Suprapubic skin (tissue), 4 donors: ENCODE measurements around the gene PLA1A. TPM values are rescaled to one million over a fixed set of nuclear protein-coding genes. Genes with fewer than 3 reads are reported as not detected.

Source experiments
- DNase-seq, 2 donors: peaks; one replicate each; pipeline ENCODE4 v3.0.0-alpha.2; 2019; ENCODE audit warnings: low spot score in 2 of 2
- H3K27ac ChIP-seq: fragments of 200-600 bp; sonication (generic); one replicate; pipeline ENCODE4 v1.5.1; 2019
- H3K27me3 ChIP-seq: fragments of 200-600 bp; sonication (generic); one replicate; pipeline ENCODE4 v1.5.1; 2019
- H3K36me3 ChIP-seq: fragments of 200-600 bp; sonication (generic); one replicate; pipeline ENCODE4 v1.5.1; 2019
- H3K4me1 ChIP-seq: fragments of 200-600 bp; sonication (generic); one replicate; pipeline ENCODE4 v1.5.1; 2019
- H3K4me3 ChIP-seq: fragments of 200-600 bp; sonication (generic); one replicate; pipeline ENCODE4 v1.5.1; 2019; ENCODE audit warnings: mild to moderate bottlenecking
- H3K9me3 ChIP-seq: fragments of 200-600 bp; sonication (generic); one replicate; pipeline ENCODE4 v1.5.1; 2019
- CTCF ChIP-seq, 2 donors: fragments of 200-600 bp in 1 of 2; fragments of 450-650 bp in 1 of 2; sonication (generic) in 1 of 2; IDR thresholded peaks; one replicate each; pipeline ENCODE4 v1.5.1; 2016 to 2019; ENCODE audit warnings: antibody characterized with exemption in 2 of 2, mild to moderate bottlenecking in 1 of 2, moderate library complexity in 1 of 2
- EP300 ChIP-seq: sonication (generic); formaldehyde crosslinking; IDR thresholded peaks from one replicate; pipeline ENCODE4 v1.6.1; 2017; ENCODE audit warnings: antibody characterized with exemption
- POLR2A ChIP-seq, 2 donors: fragments of 450-650 bp; IDR thresholded peaks; one replicate each; pipeline ENCODE4 v1.6.1; 2017; ENCODE audit warnings: antibody characterized with exemption in 2 of 2, mild to moderate bottlenecking in 2 of 2, moderate library complexity in 2 of 2
- POLR2AphosphoS5 ChIP-seq, 3 donors: sonication (generic); formaldehyde crosslinking; IDR thresholded peaks; one replicate each; pipeline ENCODE4 v1.6.1; 2017; ENCODE audit warnings: antibody characterized with exemption in 3 of 3
- WGBS: methylation state at CpG from one replicate; pipeline ENCODE4 v1.1.5; 2018; 5-methylcytosine and 5-hydroxymethylcytosine counted together
- total RNA-seq, 4 donors: library from RNA; depleted of rRNA; stranded (reverse); fragments of >200 nt; gene quantifications; one replicate each; pipeline ENCODE4 v1.1.0, GENCODE V29; 2016

PLA1A gene
- total RNA-seq, 4 donors from 2014 or later: 0.39 to 1.8 (median 1.4) TPM; not detected in 1

DNA sequence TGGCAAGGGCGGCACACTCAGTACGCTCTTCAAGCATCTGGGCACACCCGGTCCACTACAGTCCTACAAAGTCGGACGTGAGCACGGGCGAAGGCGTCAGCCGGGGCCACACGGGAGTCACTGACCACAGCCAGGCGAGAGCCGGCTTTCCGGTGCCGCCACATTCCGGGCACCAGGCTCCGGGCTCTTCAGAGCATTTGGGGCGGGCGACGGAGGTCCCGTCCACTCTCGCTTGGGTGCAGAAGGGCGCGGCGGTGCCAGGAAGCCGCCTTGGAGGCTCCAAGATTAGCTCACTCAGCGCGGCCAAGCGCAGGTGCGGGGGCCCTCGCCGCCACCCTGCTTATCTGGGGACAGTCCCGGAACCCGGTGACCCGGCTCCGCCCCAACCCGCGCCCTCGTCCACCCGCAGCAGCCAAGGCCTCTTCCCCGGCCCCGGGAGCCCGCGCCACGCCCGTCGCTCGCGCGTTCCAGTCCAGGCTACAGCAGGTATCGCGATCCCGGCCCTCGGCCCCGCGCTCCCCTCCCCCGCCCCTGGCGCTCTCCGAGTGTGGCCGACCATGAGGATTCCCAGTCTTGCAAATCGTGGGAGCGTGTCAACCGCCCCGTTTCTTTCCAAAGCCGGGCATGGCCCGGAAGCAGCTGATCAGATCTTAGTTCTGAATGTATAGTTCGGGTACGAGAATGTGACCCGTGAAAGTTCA is 18.2 kb upstream of the PLA1A start, which contains the start of gene ADPRH:
Gene ADPRH (plus strand): TSS at position 127 of the 701 bp plus-strand sequence. CDS start 2,678 bp downstream, outside the sequence.
- Histone ChIP-seq H3K4me3 (peak within 1 kb of the TSS; percentile 63), H3K9me3 (no peaks in the 10 kb centered on the region), H3K27me3 (no peaks in the 10 kb centered on the region), H3K27ac (peak within 1 kb of the TSS; percentile 88), H3K36me3 (no peaks in the 10 kb centered on the region), H3K4me1 (peaks cover 14% of the 10 kb centered on the region)
- DNase-seq: peak; percentile 81 to 88
- 3% methylated on average over 15 of the region's 68 CpGs for WGBS
- TF ChIP-seq POLR2AphosphoS5 (IDR thresholded peaks at IDR 0.05) (peak in 2 of 3 donors; percentile 5 to 43), EP300 (no peak), CTCF (IDR thresholded peaks at IDR 0.05) (no peak), POLR2A (IDR thresholded peaks at IDR 0.05) (peak in 1 of 2 donors; percentile 43)

- Histone ChIP-seq H3K4me1 (peaks cover 14% of the 10 kb centered on the region), H3K27ac (peak overlapping the region; percentile 88), H3K9me3 (no peaks in the 10 kb centered on the region), H3K4me3 (peak overlapping the region; percentile 63), H3K27me3 (no peaks in the 10 kb centered on the region), H3K36me3 (no peaks in the 10 kb centered on the region)
- WGBS: 23% methylated on average over 16 of the region's 16 CpGs
- TF ChIP-seq CTCF (IDR thresholded peaks at IDR 0.05) (no peak), EP300 (no peak), POLR2AphosphoS5 (IDR thresholded peaks at IDR 0.05) (no peak), POLR2A (IDR thresholded peaks at IDR 0.05) (no peak)
- no peak for DNase-seq
Observed at GRCh38 chr3:119580067-119580760, 17.5 kb upstream of the PLA1A start.

DNA sequence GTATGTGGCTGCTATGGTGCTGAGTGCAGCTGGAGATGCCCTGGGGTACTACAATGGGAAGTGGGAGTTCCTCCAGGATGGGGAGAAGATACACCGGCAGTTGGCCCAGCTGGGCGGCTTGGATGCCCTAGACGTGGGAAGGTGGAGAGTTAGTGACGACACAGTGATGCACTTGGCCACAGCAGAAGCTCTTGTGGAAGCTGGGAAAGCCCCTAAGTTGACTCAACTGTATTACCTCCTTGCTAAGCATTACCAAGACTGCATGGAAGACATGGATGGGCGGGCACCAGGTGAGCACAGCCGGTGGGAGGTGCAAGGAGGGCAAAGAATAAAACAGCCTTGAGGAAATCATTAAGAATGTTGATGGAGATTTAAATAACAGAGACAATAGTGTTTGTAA is 15.5 kb upstream of the PLA1A start:
- Histone ChIP-seq H3K9me3 (no peaks in the 10 kb centered on the region), H3K27me3 (no peaks in the 10 kb centered on the region), H3K4me3 (no peak overlapping the region), H3K4me1 (peaks cover 14% of the 10 kb centered on the region), H3K36me3 (no peaks in the 10 kb centered on the region), H3K27ac (no peak overlapping the region)
- TF ChIP-seq POLR2AphosphoS5 (IDR thresholded peaks at IDR 0.05): no peak
- TF ChIP-seq CTCF (IDR thresholded peaks at IDR 0.05): no peak
- no peak for TF ChIP-seq POLR2A (IDR thresholded peaks at IDR 0.05)
- no peak for TF ChIP-seq EP300
- DNase-seq: no peak
- WGBS: 52% methylated on average over 6 of the region's 6 CpGs

- no peaks in the 10 kb centered on the region for H3K27me3 ChIP-seq
- H3K9me3 ChIP-seq: no peaks in the 10 kb centered on the region
- H3K4me3 ChIP-seq: no peak overlapping the region
- 95% methylated on average over 10 of the region's 10 CpGs for WGBS
- H3K27ac ChIP-seq: no peak overlapping the region
- no peak for DNase-seq
- no peaks in the 10 kb centered on the region for H3K36me3 ChIP-seq
- no peak for TF ChIP-seq POLR2A (IDR thresholded peaks at IDR 0.05)
- no peak for TF ChIP-seq POLR2AphosphoS5 (IDR thresholded peaks at IDR 0.05)
- no peak for TF ChIP-seq CTCF (IDR thresholded peaks at IDR 0.05)
- no peak for TF ChIP-seq EP300
- H3K4me1 ChIP-seq: peaks cover 8% of the 10 kb centered on the region
Observed at GRCh38 chr3:119585208-119585607, 12.5 kb upstream of the PLA1A start.
